Fibroblast of lung (primary cell): ENCODE measurements around the gene SIN3B.

Experiments used
- EZH2 ChIP-seq: IDR thresholded peaks from 2 replicates; pipeline ENCODE4 v1.5.1; 2012; ENCODE audit warnings: low read length, control low read depth, mild to moderate bottlenecking; ENCODE audit errors: missing control alignments
- TF ChIP-seq, protein P1 (sequence below), 2 donors: IDR thresholded peaks in 1 of 2; conservative IDR thresholded peaks in 1 of 2; 1 replicate in 1 of 2; 2 replicates in 1 of 2; pipeline ENCODE4 v1.5.1; 2011 to 2012; ENCODE audit warnings: low read length in 2 of 2, control low read depth in 1 of 2, inconsistent platforms in 1 of 2, low read depth in 1 of 2, mild to moderate bottlenecking in 1 of 2

DNA sequence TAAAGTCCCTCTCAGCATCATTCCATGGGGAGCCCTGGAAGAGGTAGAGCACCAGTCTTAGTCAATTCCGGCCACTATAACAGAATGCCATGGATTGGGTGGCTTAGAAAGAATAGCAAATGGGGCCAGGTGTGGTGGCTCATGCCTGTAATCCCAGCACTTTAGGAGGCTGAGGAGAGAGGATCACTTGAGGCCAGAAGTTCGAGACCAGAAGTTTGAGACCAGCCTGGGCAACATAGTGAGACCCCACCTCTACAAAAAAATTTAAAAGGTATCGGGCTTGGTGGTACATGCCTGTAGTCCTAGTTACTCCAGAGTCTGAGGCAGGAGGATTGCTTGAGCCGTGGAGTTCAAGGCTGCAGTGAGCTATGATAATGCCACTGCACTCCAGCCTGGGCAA is 25.0 kb upstream of the SIN3B start:
- TF ChIP-seq, protein P1, sequence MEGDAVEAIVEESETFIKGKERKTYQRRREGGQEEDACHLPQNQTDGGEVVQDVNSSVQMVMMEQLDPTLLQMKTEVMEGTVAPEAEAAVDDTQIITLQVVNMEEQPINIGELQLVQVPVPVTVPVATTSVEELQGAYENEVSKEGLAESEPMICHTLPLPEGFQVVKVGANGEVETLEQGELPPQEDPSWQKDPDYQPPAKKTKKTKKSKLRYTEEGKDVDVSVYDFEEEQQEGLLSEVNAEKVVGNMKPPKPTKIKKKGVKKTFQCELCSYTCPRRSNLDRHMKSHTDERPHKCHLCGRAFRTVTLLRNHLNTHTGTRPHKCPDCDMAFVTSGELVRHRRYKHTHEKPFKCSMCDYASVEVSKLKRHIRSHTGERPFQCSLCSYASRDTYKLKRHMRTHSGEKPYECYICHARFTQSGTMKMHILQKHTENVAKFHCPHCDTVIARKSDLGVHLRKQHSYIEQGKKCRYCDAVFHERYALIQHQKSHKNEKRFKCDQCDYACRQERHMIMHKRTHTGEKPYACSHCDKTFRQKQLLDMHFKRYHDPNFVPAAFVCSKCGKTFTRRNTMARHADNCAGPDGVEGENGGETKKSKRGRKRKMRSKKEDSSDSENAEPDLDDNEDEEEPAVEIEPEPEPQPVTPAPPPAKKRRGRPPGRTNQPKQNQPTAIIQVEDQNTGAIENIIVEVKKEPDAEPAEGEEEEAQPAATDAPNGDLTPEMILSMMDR (conservative IDR thresholded peaks at IDR 0.05 in 1 of 2, IDR thresholded peaks at IDR 0.05 in 1 of 2; ENCODE audit: low read depth in 1 of 2, low read length in 2 of 2) = no peak
- no peak for TF ChIP-seq EZH2
